ENCODE measurements around the gene CLDND2.

- TF ChIP-seq POLR2A (IDR thresholded peaks at IDR 0.05) = no peak
- TF ChIP-seq, protein P1, sequence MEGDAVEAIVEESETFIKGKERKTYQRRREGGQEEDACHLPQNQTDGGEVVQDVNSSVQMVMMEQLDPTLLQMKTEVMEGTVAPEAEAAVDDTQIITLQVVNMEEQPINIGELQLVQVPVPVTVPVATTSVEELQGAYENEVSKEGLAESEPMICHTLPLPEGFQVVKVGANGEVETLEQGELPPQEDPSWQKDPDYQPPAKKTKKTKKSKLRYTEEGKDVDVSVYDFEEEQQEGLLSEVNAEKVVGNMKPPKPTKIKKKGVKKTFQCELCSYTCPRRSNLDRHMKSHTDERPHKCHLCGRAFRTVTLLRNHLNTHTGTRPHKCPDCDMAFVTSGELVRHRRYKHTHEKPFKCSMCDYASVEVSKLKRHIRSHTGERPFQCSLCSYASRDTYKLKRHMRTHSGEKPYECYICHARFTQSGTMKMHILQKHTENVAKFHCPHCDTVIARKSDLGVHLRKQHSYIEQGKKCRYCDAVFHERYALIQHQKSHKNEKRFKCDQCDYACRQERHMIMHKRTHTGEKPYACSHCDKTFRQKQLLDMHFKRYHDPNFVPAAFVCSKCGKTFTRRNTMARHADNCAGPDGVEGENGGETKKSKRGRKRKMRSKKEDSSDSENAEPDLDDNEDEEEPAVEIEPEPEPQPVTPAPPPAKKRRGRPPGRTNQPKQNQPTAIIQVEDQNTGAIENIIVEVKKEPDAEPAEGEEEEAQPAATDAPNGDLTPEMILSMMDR (IDR thresholded peaks at IDR 0.05) = no peak
Observed at GRCh38 chr19:51417810-51418157, 49.0 kb upstream of the CLDND2 start.

Measured in Peyer's patch (tissue), 4 donors.